ENCODE measurements around the gene IFIH1. TPM values are rescaled to one million over a fixed set of nuclear protein-coding genes. Genes with fewer than 3 reads are reported as not detected.

Gene IFIH1
- total RNA-seq, 1 donor from 2014 or later: 10.7 TPM

DNA sequence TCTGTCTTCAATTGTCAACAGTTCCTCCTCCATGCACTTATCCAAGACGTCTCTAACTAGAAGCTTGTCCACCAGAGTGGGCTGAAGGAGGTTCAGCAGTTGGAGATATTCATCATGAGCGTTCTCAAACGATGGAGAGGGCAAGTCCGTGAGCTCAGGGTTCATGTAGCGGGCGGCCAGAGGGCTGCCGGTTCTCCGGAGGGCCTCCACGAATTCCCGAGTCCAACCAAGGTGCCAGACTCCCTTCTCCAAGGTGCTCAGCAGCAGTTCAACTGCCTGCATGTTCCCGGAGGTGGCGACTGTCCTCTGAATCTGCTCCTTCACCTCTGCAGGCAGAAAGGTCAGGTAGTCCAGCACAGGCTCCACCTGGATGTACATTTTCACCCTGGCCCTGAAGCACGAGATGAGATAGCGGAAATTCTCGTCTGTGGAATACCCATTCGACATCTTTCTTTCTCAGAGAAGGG, 590 bp downstream of the IFIH1 start:
- TF ChIP-seq, protein P1, sequence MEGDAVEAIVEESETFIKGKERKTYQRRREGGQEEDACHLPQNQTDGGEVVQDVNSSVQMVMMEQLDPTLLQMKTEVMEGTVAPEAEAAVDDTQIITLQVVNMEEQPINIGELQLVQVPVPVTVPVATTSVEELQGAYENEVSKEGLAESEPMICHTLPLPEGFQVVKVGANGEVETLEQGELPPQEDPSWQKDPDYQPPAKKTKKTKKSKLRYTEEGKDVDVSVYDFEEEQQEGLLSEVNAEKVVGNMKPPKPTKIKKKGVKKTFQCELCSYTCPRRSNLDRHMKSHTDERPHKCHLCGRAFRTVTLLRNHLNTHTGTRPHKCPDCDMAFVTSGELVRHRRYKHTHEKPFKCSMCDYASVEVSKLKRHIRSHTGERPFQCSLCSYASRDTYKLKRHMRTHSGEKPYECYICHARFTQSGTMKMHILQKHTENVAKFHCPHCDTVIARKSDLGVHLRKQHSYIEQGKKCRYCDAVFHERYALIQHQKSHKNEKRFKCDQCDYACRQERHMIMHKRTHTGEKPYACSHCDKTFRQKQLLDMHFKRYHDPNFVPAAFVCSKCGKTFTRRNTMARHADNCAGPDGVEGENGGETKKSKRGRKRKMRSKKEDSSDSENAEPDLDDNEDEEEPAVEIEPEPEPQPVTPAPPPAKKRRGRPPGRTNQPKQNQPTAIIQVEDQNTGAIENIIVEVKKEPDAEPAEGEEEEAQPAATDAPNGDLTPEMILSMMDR (IDR thresholded peaks at IDR 0.05; ENCODE audit: unreplicated experiment): no peak
- Mint-ChIP-seq H3K9me3 (peaks cover 3% of the 10 kb centered on the region), H3K4me1 (peaks cover 20% of the 10 kb centered on the region), H3K27ac (peak overlapping the region; percentile 78), H3K36me3 (no peaks in the 10 kb centered on the region), H3K4me3 (peak overlapping the region; percentile 80), H3K27me3 (ENCODE audit: low read depth) (peaks cover 7% of the 10 kb centered on the region)
- no peak for DNase-seq (ENCODE audit: low spot score in 2 of 2, unreplicated experiment in 2 of 2)

DNA sequence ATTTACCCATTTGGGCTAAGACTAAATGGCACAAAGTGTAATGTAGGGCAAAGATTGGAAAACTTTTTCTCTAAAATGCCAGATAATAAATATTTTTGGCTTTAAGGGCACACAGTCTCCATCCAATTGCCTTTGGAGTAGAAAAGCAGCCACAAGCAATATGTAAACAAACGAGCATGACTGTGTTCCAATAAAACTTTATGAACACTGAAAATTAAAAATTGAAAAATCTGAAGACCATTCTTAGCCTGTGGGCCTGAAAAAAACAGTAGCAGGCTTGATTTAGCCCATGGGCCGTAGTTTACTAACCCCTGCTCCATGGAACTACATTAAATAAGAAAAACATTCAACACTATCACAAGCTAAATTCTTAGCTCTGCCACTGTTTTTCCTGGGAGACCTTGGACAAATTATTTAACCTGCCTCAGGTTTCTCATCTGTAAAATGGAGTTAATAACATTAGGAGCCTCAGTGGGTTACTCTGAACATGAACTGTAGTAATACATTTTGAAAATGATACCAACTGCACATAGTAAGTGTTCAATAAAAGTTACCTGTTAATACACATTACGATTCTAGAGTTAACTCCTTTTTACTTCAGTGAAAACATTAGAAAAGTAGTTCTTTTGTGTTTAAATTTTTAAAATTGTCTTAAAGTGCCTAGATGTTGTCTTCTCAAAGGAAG, 1.3 kb downstream of the IFIH1 start:
- peak overlapping the region; percentile 80 for H3K4me3 Mint-ChIP-seq
- peaks cover 7% of the 10 kb centered on the region for H3K27me3 Mint-ChIP-seq (ENCODE audit: low read depth)
- no peak for DNase-seq (ENCODE audit: low spot score in 2 of 2, unreplicated experiment in 2 of 2)
- no peak overlapping the region for H3K27ac Mint-ChIP-seq
- peaks cover 20% of the 10 kb centered on the region for H3K4me1 Mint-ChIP-seq
- H3K9me3 Mint-ChIP-seq: peaks cover 3% of the 10 kb centered on the region
- TF ChIP-seq, protein P1 (IDR thresholded peaks at IDR 0.05; ENCODE audit: unreplicated experiment): no peak
- no peaks in the 10 kb centered on the region for H3K36me3 Mint-ChIP-seq

DNA sequence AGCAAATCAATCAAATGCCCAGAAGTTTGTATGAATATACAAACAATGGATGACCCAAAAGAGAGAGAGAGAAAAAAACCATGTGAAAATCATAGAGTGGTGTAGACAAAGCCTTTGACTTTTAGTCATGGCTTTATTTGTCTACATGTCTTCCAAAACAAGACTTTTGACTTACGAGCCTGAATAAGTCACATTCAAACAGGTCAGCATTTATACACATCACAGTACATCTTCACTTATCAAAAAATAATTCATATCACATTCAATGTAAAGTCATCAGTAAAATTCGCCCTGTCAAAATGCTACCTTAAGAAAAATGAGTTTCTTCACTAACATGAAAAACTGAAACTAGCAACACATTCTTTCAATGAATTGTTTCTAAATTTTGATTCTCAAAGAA, 1.9 kb downstream of the IFIH1 start:
- Mint-ChIP-seq H3K4me3 (peak overlapping the region; percentile 43), H3K9me3 (peaks cover 3% of the 10 kb centered on the region), H3K27me3 (ENCODE audit: low read depth) (peaks cover 12% of the 10 kb centered on the region), H3K27ac (no peak overlapping the region), H3K36me3 (no peaks in the 10 kb centered on the region), H3K4me1 (peaks cover 20% of the 10 kb centered on the region)
- no peak for DNase-seq (ENCODE audit: low spot score in 2 of 2, unreplicated experiment in 2 of 2)
- TF ChIP-seq, protein P1 (IDR thresholded peaks at IDR 0.05; ENCODE audit: unreplicated experiment): no peak

DNA sequence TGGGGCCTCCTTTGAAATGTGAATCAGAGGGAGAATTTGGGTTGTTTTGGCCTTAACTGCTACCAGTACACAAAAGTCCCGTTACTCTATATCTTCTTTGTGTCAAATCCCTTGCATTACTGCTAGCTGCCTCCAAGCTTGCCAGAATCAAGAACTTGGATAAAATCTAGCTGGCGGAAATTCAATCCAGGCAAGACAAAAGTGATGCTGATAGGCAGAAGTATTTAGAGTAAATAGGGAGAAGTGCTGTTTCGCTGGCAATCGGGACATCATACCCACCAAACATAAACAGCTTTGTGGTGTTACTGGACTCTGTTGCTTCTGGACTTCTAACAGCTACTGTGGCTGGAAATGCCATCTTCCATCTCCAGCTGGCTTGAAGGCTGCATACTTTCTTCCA, 2.5 kb downstream of the IFIH1 start:
- Mint-ChIP-seq H3K4me3 (no peak overlapping the region), H3K9me3 (peaks cover 3% of the 10 kb centered on the region), H3K27ac (no peak overlapping the region), H3K27me3 (ENCODE audit: low read depth) (peaks cover 11% of the 10 kb centered on the region), H3K4me1 (peaks cover 20% of the 10 kb centered on the region), H3K36me3 (peaks cover 2% of the 10 kb centered on the region)
- TF ChIP-seq, protein P1 (IDR thresholded peaks at IDR 0.05; ENCODE audit: unreplicated experiment): no peak
- no peak for DNase-seq (ENCODE audit: low spot score in 2 of 2, unreplicated experiment in 2 of 2)

DNA sequence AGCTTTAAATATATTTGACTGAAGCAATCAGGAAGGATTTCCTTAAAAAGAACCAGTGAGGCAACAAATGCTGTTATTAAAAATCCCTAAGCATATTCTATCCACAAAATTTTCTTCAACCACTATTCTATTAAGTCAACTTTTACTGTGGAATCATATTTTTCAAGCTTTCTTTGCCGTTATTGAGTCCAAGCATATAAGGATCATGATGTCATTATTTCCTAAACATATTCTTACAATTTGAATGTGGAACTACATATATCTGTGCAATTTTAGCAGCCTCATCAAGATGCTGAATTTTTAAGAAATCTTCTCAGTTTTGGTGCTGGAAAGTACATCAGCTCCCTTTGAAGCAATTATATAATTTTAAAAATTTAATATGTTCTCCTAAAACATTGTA, 5.6 kb downstream of the IFIH1 start:
- TF ChIP-seq, protein P1 (IDR thresholded peaks at IDR 0.05; ENCODE audit: unreplicated experiment): no peak
- peaks cover 18% of the 10 kb centered on the region for H3K9me3 Mint-ChIP-seq
- DNase-seq (ENCODE audit: low spot score in 2 of 2, unreplicated experiment in 2 of 2): no peak
- peaks cover 9% of the 10 kb centered on the region for H3K27me3 Mint-ChIP-seq (ENCODE audit: low read depth)
- H3K36me3 Mint-ChIP-seq: peaks cover 19% of the 10 kb centered on the region
- H3K4me1 Mint-ChIP-seq: peaks cover 6% of the 10 kb centered on the region
- H3K4me3 Mint-ChIP-seq: no peak overlapping the region
- no peak overlapping the region for H3K27ac Mint-ChIP-seq

Data from mesothelial cell of epicardium (in vitro differentiated cells).